ENCODE measurements around the gene CAPN1. TPM values are rescaled to one million over a fixed set of nuclear protein-coding genes. Genes with fewer than 3 reads are reported as not detected.

Gene CAPN1
- total RNA-seq, 1 donor = 102 TPM

DNA sequence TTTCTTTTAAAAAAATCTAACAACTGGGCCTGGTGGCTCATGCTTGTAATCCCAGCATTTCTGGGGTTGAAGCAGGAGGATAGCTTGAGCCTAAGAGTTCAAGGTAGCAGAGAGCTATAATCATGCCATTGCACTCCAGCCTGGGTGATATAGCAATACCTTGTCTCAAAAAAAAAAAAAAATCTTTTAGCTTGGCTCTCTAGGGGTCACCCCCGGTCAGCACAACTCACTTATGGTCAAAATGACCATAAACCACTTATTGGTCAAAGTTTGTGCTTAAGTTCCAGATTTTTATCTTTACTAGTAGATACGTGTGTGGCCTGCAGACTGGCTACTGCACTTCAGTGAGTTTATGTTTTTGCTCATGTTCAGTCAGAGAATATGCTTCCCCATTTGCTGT, 18.0 kb upstream of the CAPN1 start:
- H3K4me2 ChIP-seq (ENCODE audit: insufficient read depth, low read length) = no peak overlapping the region
- H3K9me3 ChIP-seq (ENCODE audit: low read depth, low read length) = no peaks in the 10 kb centered on the region
- no peak overlapping the region for H3K27ac ChIP-seq (ENCODE audit: low read depth, low read length)
- TF ChIP-seq, protein P1, sequence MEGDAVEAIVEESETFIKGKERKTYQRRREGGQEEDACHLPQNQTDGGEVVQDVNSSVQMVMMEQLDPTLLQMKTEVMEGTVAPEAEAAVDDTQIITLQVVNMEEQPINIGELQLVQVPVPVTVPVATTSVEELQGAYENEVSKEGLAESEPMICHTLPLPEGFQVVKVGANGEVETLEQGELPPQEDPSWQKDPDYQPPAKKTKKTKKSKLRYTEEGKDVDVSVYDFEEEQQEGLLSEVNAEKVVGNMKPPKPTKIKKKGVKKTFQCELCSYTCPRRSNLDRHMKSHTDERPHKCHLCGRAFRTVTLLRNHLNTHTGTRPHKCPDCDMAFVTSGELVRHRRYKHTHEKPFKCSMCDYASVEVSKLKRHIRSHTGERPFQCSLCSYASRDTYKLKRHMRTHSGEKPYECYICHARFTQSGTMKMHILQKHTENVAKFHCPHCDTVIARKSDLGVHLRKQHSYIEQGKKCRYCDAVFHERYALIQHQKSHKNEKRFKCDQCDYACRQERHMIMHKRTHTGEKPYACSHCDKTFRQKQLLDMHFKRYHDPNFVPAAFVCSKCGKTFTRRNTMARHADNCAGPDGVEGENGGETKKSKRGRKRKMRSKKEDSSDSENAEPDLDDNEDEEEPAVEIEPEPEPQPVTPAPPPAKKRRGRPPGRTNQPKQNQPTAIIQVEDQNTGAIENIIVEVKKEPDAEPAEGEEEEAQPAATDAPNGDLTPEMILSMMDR (IDR thresholded peaks at IDR 0.05; ENCODE audit: extremely low read depth, low read depth, low read length) = no peak
- H3K27me3 ChIP-seq (ENCODE audit: insufficient read depth, low read length) = no peaks in the 10 kb centered on the region
- H3K36me3 ChIP-seq (ENCODE audit: insufficient read depth, low read length) = no peaks in the 10 kb centered on the region
- no peaks in the 10 kb centered on the region for H3K79me2 ChIP-seq (ENCODE audit: insufficient read depth, low read length)
- peaks cover 3% of the 10 kb centered on the region for H3K4me1 ChIP-seq (ENCODE audit: insufficient read depth, low read length)
- no peak overlapping the region for H2AFZ ChIP-seq (ENCODE audit: low read length)
- no peaks in the 10 kb centered on the region for H4K20me1 ChIP-seq (ENCODE audit: insufficient read depth, low read length)
- no peak overlapping the region for H3K4me3 ChIP-seq (ENCODE audit: insufficient read depth, low read length)
- no peak for DNase-seq (ENCODE audit: insufficient read length, low spot score, missing footprints)

DNA sequence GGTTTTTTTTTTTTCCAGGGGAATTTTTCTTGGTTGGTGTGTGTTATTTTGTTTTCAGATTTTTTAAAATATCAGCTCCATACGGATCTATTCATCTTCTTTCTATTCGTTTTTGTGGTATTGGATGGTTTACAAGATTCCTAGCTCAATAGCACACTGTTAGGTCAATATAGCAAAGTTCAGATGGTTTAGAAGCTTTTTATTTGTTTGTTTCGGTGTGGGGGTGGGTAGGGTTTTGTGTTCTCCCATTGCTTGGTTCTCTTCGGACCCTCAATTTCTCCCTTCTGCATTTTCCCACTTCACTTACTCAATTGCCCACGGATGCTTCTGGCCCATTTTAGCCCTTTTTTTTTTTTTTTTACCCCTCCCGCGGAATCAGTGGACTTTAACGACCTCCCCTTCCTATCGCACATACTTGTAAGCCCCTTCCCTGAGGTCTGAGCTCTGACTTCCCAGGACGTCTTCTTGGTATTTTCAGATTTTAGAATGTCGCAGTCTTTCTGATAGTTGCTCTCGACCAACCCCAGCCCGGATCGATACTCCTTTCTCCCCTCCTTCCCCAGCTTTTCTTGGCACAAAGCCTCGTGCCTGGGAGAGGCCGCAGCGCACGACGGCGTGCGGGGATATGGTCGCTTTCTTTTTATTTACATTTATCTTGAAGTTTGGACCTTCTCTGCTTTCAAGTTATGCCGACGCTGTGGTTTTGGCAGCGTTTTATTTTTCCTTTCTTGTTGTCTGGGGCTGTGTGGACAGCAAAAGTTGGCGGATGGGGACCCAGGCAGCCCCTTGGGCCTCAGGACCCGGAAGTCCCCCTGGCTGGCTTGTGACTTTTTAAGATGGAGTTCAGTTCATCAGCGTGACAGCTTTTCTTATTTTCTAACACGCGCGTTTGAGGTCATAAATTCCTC, 16.1 kb upstream of the CAPN1 start:
- Histone ChIP-seq H3K27ac (ENCODE audit: low read depth, low read length) (peak overlapping the region; percentile 59), H3K4me2 (ENCODE audit: insufficient read depth, low read length) (peak overlapping the region; percentile 87), H3K4me1 (ENCODE audit: insufficient read depth, low read length) (peaks cover 7% of the 10 kb centered on the region), H3K36me3 (ENCODE audit: insufficient read depth, low read length) (no peaks in the 10 kb centered on the region), H3K27me3 (ENCODE audit: insufficient read depth, low read length) (no peaks in the 10 kb centered on the region), H3K9me3 (ENCODE audit: low read depth, low read length) (no peaks in the 10 kb centered on the region), H3K4me3 (ENCODE audit: insufficient read depth, low read length) (peak overlapping the region; percentile 71), H3K79me2 (ENCODE audit: insufficient read depth, low read length) (no peaks in the 10 kb centered on the region), H2AFZ (ENCODE audit: low read length) (peak overlapping the region; percentile 95), H4K20me1 (ENCODE audit: insufficient read depth, low read length) (no peaks in the 10 kb centered on the region)
- DNase-seq (ENCODE audit: insufficient read length, low spot score, missing footprints) = peak; percentile 70
- TF ChIP-seq, protein P1 (IDR thresholded peaks at IDR 0.05; ENCODE audit: extremely low read depth, low read depth, low read length) = no peak

DNA sequence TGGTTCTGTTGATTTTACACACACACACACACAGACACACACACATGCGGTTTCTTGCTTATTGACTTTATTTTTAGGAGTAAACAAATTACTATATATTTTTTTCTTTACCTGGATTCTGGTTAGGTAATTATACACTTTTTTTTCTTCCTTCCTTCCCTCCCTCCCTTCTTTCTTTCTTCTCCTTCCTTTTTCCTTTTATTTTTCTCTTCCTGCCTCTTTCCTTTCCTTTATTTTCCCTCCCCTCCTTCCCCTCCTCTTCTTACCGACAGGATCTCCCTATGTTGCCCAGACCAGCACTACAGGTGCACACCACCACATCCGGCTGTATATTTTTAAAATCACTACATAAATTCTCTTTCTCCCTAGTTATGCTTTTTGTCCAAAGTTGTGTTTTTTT, 14.8 kb upstream of the CAPN1 start:
- Histone ChIP-seq H3K4me3 (ENCODE audit: insufficient read depth, low read length) (no peak overlapping the region), H4K20me1 (ENCODE audit: insufficient read depth, low read length) (no peaks in the 10 kb centered on the region), H2AFZ (ENCODE audit: low read length) (no peak overlapping the region), H3K36me3 (ENCODE audit: insufficient read depth, low read length) (no peaks in the 10 kb centered on the region), H3K4me1 (ENCODE audit: insufficient read depth, low read length) (peaks cover 7% of the 10 kb centered on the region), H3K4me2 (ENCODE audit: insufficient read depth, low read length) (no peak overlapping the region), H3K27ac (ENCODE audit: low read depth, low read length) (no peak overlapping the region), H3K27me3 (ENCODE audit: insufficient read depth, low read length) (no peaks in the 10 kb centered on the region), H3K79me2 (ENCODE audit: insufficient read depth, low read length) (no peaks in the 10 kb centered on the region), H3K9me3 (ENCODE audit: low read depth, low read length) (no peaks in the 10 kb centered on the region)
- TF ChIP-seq, protein P1 (IDR thresholded peaks at IDR 0.05; ENCODE audit: extremely low read depth, low read depth, low read length) = no peak
- no peak for DNase-seq (ENCODE audit: insufficient read length, low spot score, missing footprints)

DNA sequence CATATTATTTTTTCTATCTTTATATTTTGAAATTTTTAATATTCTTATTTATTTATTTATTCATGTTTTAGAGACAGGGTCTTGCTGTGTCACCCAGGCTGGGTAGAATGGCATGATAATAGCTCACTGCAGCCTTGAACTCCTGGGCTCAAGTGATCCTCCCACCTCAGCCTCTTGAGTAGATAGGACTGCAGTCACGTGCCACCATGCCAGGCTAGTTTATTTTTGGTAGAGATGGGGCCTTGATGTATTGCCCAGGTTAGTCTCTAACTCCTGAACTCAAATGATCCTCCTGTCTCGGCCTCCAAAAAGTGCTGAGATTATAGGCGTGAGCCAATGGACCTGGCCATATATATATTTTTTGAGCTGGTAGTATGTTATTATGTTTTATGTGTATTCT, 14.1 kb upstream of the CAPN1 start:
- Histone ChIP-seq H3K4me2 (ENCODE audit: insufficient read depth, low read length) (no peak overlapping the region), H3K4me3 (ENCODE audit: insufficient read depth, low read length) (no peak overlapping the region), H2AFZ (ENCODE audit: low read length) (no peak overlapping the region), H4K20me1 (ENCODE audit: insufficient read depth, low read length) (no peaks in the 10 kb centered on the region), H3K36me3 (ENCODE audit: insufficient read depth, low read length) (no peaks in the 10 kb centered on the region), H3K9me3 (ENCODE audit: low read depth, low read length) (no peaks in the 10 kb centered on the region), H3K27ac (ENCODE audit: low read depth, low read length) (no peak overlapping the region), H3K27me3 (ENCODE audit: insufficient read depth, low read length) (no peaks in the 10 kb centered on the region), H3K4me1 (ENCODE audit: insufficient read depth, low read length) (peaks cover 7% of the 10 kb centered on the region), H3K79me2 (ENCODE audit: insufficient read depth, low read length) (no peaks in the 10 kb centered on the region)
- TF ChIP-seq, protein P1 (IDR thresholded peaks at IDR 0.05; ENCODE audit: extremely low read depth, low read depth, low read length) = no peak
- no peak for DNase-seq (ENCODE audit: insufficient read length, low spot score, missing footprints)
